ENCODE results near the gene ATAD3A. TPM values are rescaled to one million over a fixed set of nuclear protein-coding genes. Genes with fewer than 3 reads are reported as not detected.

ATAD3A gene
- polyA plus RNA-seq, 1 of the 3 experiments (the other 2 are of a cell fraction) = 40.2 TPM

DNA sequence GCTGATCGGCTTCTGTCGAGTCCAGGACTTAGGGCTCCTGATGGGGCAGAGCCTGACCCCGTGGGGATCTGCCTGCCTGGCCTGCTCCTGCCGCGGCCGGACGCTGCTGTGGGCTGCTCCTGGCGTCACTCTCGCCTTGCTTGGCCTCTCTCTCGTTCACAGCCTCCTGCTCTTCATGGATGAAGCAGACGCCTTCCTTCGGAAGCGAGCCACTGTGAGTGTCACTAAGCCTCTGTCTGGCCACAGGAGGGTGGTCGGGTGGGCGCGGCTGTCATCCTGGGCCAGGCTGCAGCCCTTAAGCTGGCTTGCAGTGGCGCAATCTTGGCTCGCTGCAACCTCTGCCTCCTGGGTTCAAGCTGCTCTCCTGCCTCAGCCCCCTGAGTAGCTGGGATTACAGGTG is 24.3 kb upstream of the ATAD3A start:
- H4K20me1 ChIP-seq (ENCODE audit: insufficient read depth) = no peaks in the 10 kb centered on the region
- WGBS (ENCODE audit: low lambda C conversion rate) = 95% methylated on average over 15 of the region's 18 CpGs
- no peak overlapping the region for H3K27ac ChIP-seq (ENCODE audit: low read depth in 2 of 2, low read length in 1 of 2)
- H3K9me3 ChIP-seq = no peaks in the 10 kb centered on the region
- H3K27me3 ChIP-seq (ENCODE audit: insufficient read depth) = no peaks in the 10 kb centered on the region
- no peak for DNase-seq
- H3K4me3 ChIP-seq (ENCODE audit: low read depth in 2 of 2, low read length in 1 of 2) = no peak overlapping the region
- H3K9me2 ChIP-seq = no peaks in the 10 kb centered on the region
- no peak overlapping the region for H2AFZ ChIP-seq (ENCODE audit: low read depth)
- no peak overlapping the region for H3K4me2 ChIP-seq
- H3K9ac ChIP-seq = no peak overlapping the region
- ChIA-PET CTCF (no interaction called here), POLR2A (no interaction called here)
- H3F3A ChIP-seq (replicated peaks; ENCODE audit: insufficient read depth) = no peaks in the 10 kb centered on the region
- no peaks in the 10 kb centered on the region for H3K4me1 ChIP-seq (ENCODE audit: control insufficient read depth in 1 of 2, insufficient read depth in 2 of 2, low read depth in 1 of 2, low read length in 1 of 2)
- no peaks in the 10 kb centered on the region for H3K79me2 ChIP-seq (ENCODE audit: insufficient read depth)
- H3K36me3 ChIP-seq (replicated peaks in 1 of 2; ENCODE audit: control insufficient read depth in 1 of 2, insufficient read depth in 2 of 2, low read length in 1 of 2) = peaks cover 22 to 27% of the 10 kb centered on the region in 2 experiments
- TF ChIP-seq NFIC (IDR thresholded peaks at IDR 0.05; ENCODE audit: borderline replicate concordance) (no peak), GATA2 (CRISPR knock-in tag; IDR thresholded peaks at IDR 0.05) (no peak), SIN3A (IDR thresholded peaks at IDR 0.05; ENCODE audit: borderline replicate concordance, low read depth, low read length) (no peak), YY1 (IDR thresholded peaks at IDR 0.05; ENCODE audit: low read depth) (no peak), GABPA (IDR thresholded peaks at IDR 0.05; ENCODE audit: low read depth) (no peak), RXRA (IDR thresholded peaks at IDR 0.05; ENCODE audit: borderline replicate concordance, low read depth) (no peak)
- TF ChIP-seq, protein P1, sequence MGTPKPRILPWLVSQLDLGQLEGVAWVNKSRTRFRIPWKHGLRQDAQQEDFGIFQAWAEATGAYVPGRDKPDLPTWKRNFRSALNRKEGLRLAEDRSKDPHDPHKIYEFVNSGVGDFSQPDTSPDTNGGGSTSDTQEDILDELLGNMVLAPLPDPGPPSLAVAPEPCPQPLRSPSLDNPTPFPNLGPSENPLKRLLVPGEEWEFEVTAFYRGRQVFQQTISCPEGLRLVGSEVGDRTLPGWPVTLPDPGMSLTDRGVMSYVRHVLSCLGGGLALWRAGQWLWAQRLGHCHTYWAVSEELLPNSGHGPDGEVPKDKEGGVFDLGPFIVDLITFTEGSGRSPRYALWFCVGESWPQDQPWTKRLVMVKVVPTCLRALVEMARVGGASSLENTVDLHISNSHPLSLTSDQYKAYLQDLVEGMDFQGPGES (IDR thresholded peaks at IDR 0.05; ENCODE audit: low read depth, low read length) = no peak
- TF ChIP-seq, protein P2, sequence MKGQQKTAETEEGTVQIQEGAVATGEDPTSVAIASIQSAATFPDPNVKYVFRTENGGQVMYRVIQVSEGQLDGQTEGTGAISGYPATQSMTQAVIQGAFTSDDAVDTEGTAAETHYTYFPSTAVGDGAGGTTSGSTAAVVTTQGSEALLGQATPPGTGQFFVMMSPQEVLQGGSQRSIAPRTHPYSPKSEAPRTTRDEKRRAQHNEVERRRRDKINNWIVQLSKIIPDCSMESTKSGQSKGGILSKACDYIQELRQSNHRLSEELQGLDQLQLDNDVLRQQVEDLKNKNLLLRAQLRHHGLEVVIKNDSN (IDR thresholded peaks at IDR 0.05; ENCODE audit: borderline replicate concordance, low read depth) = no peak
- TF ChIP-seq, protein P3, sequence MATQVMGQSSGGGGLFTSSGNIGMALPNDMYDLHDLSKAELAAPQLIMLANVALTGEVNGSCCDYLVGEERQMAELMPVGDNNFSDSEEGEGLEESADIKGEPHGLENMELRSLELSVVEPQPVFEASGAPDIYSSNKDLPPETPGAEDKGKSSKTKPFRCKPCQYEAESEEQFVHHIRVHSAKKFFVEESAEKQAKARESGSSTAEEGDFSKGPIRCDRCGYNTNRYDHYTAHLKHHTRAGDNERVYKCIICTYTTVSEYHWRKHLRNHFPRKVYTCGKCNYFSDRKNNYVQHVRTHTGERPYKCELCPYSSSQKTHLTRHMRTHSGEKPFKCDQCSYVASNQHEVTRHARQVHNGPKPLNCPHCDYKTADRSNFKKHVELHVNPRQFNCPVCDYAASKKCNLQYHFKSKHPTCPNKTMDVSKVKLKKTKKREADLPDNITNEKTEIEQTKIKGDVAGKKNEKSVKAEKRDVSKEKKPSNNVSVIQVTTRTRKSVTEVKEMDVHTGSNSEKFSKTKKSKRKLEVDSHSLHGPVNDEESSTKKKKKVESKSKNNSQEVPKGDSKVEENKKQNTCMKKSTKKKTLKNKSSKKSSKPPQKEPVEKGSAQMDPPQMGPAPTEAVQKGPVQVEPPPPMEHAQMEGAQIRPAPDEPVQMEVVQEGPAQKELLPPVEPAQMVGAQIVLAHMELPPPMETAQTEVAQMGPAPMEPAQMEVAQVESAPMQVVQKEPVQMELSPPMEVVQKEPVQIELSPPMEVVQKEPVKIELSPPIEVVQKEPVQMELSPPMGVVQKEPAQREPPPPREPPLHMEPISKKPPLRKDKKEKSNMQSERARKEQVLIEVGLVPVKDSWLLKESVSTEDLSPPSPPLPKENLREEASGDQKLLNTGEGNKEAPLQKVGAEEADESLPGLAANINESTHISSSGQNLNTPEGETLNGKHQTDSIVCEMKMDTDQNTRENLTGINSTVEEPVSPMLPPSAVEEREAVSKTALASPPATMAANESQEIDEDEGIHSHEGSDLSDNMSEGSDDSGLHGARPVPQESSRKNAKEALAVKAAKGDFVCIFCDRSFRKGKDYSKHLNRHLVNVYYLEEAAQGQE (IDR thresholded peaks at IDR 0.05; ENCODE audit: low read depth, low read length) = no peak
- TF ChIP-seq, protein P4, sequence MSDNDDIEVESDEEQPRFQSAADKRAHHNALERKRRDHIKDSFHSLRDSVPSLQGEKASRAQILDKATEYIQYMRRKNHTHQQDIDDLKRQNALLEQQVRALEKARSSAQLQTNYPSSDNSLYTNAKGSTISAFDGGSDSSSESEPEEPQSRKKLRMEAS (IDR thresholded peaks at IDR 0.05; ENCODE audit: low read depth) = no peak

DNA sequence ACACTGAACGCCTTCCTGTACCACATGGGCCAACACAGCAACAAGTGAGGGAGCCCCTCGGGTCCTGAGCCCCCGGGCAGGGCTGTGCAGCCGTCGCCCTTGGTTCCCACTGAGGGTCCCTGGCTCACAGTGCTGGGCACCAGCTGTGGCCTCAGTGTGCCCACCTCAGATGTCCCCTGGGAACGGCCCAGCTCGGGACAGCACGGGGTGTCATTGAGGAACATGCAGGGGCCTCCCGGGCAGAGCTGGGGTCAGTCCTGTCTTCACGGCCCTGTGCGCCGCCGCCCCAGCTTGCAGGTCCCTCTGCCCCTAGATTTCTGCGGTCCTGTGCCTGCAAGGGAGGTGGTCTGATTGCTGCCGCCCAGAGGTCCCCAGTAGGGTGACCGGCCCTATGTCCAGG is 22.7 kb upstream of the ATAD3A start:
- Histone ChIP-seq H3K9ac (no peak overlapping the region), H3F3A (replicated peaks; ENCODE audit: insufficient read depth) (no peaks in the 10 kb centered on the region), H3K9me3 (no peaks in the 10 kb centered on the region), H3K9me2 (no peaks in the 10 kb centered on the region), H3K4me2 (no peak overlapping the region), H3K4me3 (ENCODE audit: low read depth in 2 of 2, low read length in 1 of 2) (no peak overlapping the region), H3K79me2 (ENCODE audit: insufficient read depth) (no peaks in the 10 kb centered on the region), H3K27ac (ENCODE audit: low read depth in 2 of 2, low read length in 1 of 2) (no peak overlapping the region), H3K27me3 (ENCODE audit: insufficient read depth) (no peaks in the 10 kb centered on the region), H3K36me3 (replicated peaks in 1 of 2; ENCODE audit: control insufficient read depth in 1 of 2, insufficient read depth in 2 of 2, low read length in 1 of 2) (peaks cover 26 to 33% of the 10 kb centered on the region in 2 experiments), H4K20me1 (ENCODE audit: insufficient read depth) (no peaks in the 10 kb centered on the region), H2AFZ (ENCODE audit: low read depth) (no peak overlapping the region), H3K4me1 (ENCODE audit: control insufficient read depth in 1 of 2, insufficient read depth in 2 of 2, low read depth in 1 of 2, low read length in 1 of 2) (no peaks in the 10 kb centered on the region)
- ChIA-PET CTCF (no interaction called here), POLR2A (no interaction called here)
- DNase-seq = no peak
- TF ChIP-seq GATA2 (CRISPR knock-in tag; IDR thresholded peaks at IDR 0.05) (no peak), POLR2AphosphoS5 (IDR thresholded peaks at IDR 0.05; ENCODE audit: low read depth, low read length) (no peak), MEF2A (IDR thresholded peaks at IDR 0.05; ENCODE audit: borderline replicate concordance, low read depth) (no peak), RAD21 (IDR thresholded peaks at IDR 0.05; ENCODE audit: low read length) (no peak)
- TF ChIP-seq, protein P2 (IDR thresholded peaks at IDR 0.05; ENCODE audit: borderline replicate concordance, low read depth) = no peak
- TF ChIP-seq, protein P5, sequence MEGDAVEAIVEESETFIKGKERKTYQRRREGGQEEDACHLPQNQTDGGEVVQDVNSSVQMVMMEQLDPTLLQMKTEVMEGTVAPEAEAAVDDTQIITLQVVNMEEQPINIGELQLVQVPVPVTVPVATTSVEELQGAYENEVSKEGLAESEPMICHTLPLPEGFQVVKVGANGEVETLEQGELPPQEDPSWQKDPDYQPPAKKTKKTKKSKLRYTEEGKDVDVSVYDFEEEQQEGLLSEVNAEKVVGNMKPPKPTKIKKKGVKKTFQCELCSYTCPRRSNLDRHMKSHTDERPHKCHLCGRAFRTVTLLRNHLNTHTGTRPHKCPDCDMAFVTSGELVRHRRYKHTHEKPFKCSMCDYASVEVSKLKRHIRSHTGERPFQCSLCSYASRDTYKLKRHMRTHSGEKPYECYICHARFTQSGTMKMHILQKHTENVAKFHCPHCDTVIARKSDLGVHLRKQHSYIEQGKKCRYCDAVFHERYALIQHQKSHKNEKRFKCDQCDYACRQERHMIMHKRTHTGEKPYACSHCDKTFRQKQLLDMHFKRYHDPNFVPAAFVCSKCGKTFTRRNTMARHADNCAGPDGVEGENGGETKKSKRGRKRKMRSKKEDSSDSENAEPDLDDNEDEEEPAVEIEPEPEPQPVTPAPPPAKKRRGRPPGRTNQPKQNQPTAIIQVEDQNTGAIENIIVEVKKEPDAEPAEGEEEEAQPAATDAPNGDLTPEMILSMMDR (IDR thresholded peaks at IDR 0.05) = no peak
- 100% methylated on average over 1 of the region's 16 CpGs for WGBS (ENCODE audit: low lambda C conversion rate)
